Measurements from ENCODE around the gene DLG3.
A peak's percentile ranks its signal among the peaks of the same experiment; 100 is the strongest.
"Not testable (repeated sequence)": the region's sequence is repeated elsewhere in the genome, so short reads cannot be mapped to it uniquely, and the experiment has no call there.

The DLG3 gene

DNA sequence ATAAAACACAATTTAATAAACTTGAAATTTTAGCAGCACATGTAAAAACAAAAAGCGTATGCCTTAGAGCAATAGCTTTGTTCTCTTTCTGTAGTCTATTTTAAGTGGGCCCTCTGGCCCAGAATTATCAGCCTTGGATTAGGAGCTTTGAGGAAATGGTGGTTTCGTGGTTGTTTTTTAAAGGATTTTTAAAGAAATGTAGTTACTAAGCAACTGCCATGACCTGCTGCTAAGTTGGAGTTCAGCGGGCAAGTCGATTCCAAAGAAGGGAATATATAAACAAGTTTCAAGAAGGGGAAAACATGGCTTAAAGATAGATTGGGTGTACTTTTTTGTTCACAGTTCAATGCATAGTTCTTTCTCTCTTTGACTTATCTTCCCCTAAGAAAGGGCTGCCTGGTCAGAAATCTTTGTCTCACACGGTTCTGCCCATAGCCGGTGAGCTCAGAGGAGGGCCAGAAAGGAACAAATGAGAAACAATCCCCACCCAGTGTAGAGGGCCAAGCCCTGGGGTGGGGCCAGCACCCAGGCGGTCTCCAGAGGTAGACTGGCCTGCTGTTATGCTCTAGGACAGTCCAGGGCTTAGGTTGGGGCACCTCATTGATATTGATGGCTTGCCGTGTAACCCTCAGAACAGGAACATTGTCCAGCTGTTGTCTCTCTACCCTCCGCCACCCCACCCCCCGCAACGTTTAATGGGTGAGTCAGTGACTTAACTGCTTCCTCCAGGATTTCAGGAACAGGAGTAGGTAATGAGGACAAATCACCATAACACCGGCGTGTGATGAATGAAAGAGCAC is 32.5 kb downstream of the DLG3 start:
- DNase-seq (ENCODE audit: low spot score) = peak; percentile 84

DNA sequence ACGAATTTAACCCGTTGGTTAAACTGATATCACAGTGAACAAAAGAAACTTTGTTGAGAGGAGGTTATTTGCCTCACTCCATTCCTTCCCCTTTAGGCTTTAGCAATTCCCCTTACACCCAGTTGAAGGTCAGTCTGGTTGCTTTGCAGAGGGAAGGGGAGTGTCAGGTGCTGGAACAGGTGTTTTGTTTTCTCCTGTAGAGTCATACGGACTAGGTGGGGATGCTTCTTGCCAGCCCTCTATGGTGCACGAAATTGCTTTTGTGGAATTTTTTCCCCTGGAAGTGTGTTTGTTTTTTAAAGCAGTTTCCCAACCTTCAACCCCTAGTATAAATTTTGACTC is 33.1 kb downstream of the DLG3 start:
- DNase-seq (ENCODE audit: low spot score) = no peak

DNA sequence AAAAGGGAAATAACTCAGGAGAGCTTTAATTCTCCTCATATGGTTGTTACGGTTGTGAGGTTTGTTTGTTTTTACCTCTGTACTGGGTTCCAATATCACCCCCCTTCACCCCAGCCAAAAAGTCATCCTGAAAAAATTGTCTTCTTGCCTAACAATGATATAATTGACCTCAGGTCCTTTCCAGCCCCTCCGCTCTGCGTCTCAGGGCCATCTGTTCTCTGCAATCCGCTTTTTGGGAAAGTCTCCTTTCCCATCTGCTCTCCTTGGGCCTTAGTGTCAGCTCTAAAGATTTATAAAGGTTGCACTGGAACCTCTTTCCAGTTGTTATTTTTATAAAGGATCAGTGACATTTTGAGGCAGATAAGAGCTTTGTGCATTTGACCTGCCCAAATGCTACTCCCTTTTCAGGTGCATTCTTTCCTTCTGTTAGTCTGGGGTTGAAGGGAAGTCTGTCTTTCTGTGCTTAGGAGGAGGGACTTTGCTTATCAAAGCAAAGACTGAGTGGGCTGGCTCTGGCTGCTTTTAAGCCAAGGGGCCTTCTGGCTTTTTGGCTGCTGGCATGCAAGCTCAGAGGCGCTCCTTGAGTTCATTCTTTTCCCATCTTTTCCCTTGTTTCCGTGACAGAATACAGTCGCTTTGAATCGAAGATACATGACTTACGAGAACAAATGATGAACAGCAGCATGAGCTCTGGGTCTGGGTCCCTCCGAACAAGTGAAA is 34.1 kb downstream of the DLG3 start:
- DNase-seq (ENCODE audit: low spot score) = peak; percentile 6

DNA sequence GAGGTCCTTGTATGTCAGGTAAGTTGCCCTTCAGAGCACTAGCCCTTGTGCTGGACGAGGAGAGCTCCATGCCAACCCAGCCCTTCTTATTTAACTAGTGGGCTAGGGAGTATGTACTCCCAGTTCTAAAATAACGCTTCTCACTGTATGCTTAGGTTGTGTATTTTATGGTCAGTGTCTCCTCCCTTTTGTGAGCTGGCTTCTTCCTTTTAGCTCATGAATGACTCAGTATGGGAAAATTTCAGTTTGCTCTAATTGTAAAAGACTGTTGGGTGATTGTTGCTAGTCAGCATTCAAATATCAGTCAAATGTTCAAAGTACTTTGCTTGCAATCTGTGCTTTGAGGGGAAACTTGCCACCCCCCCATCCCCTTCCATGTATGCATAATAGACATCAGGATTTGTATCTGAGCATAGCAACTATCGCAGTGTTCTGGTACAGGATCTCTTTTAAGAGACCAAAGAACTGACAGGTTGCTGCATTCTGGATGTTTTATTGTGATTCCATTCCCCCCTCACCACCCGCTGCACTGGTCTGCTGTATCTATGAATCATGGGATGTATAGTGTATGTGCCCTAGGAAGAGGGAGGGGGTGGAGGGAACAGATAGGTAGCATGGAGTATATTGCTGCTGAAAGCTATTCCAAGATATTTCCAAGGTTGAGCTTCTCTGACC is 34.7 kb downstream of the DLG3 start:
- DNase-seq (ENCODE audit: low spot score) = peak; percentile 77

DNA sequence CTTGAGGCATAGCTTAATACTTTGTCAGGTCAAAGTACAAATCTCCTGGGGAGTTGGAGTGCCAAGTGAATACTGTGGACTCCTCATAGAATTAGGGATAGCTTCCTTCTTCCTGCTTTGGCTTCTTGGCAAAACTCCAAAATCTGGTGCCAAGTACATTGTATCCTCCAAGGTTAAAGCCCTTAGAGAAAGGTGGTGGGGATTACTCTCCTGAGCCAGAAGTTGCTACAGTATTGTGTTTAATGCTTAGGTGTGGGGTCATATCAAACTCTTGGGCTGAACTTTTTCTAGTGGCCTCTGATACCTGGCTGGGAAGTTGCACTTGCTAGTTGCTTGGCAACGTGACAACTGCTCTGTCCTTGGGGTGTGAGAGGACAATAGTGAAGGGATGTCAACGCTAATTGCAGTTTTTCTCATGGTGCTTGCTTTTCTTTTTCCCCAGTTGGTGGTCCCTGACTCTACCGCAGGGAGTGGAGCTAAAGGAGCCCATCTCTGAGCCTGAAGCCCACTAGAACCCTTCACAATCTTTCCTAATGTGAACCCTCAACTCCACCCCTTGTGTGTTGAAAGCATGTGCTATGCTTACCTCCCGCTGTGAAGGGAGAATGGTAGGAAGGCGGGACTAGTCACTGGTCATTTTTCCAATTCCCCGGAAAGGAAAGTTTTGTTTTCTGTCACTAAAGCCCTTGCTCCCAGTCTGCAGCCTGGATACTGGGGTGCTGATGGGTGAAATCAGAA is 35.5 kb downstream of the DLG3 start:
- DNase-seq (ENCODE audit: low spot score) = peak; percentile 64

DNA sequence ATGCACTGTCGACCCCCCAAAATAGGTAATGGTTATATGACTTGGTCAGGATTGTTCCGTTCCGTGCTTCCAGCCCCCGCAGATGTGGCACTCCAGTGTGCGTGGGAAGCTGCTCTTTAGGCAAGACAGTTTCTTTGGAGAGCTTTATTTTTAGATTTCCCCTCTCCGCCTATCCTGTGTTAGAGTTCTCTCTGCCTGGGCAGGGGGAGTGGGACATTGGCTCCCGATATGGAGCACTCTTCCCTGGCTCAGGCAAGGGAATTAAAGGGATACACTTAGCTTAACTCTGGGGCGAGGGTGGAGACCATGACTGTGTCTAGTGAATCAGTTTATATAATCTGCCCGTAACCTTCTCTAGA is 36.0 kb downstream of the DLG3 start:
- DNase-seq (ENCODE audit: low spot score) = no peak

DNA sequence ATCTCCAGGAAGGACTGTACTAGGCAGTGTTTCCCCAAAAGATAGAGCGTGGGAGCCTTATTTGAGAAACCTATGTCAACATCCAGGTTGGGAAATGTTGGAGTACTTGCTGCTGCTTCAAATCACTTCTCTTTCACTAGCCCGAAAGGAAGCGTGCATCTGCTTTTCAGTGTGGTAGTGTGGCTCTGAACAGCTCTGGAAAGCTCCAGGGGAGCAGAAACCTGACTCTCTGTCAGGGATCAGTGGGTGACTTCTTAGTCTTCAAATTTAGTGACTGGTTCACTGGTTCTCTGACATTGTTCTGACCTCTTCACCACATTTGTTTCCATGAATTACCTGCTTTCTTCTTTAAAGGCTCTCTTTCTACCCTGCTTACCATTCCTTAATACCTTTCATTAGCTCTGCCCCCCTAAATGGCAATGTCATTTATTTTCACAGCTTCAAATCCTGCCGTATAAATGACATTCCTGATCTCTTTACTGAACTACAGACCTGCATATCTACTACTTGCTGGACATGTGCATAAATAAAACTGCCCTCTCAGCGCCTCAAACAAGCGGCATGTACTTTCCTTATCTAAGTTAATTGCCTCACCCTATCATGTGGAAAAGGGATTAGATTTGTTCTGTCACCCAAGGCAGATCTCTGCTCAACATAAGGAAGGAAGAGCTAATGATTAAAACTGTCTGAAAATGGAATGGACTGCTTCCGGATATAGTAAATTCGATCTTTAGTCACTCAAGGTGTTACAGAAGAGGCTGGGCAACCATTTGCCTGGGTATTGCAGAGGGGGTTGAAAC is 37.0 kb downstream of the DLG3 start:
- DNase-seq (ENCODE audit: low spot score) = peak; percentile 50

DNA sequence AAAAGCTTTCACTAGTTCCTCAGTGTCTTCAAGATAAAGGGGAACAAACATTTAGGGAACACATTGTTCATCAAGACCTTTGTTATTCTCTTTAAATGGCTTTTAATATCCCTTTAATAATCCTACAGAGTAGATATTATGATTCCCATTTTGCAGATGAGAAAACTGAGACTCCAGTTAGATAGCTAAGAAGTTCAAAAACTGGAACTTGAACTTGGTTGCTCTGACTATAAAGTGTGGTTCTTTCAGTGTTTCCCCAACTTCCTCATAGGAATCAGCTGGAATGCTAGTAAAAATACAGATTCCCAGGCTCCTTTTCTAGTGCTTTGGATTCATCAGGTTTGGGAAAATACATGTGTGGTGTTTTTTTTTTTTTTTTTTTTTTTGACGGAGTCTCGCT is 37.7 kb downstream of the DLG3 start:
- DNase-seq (ENCODE audit: low spot score) = no peak

DNA sequence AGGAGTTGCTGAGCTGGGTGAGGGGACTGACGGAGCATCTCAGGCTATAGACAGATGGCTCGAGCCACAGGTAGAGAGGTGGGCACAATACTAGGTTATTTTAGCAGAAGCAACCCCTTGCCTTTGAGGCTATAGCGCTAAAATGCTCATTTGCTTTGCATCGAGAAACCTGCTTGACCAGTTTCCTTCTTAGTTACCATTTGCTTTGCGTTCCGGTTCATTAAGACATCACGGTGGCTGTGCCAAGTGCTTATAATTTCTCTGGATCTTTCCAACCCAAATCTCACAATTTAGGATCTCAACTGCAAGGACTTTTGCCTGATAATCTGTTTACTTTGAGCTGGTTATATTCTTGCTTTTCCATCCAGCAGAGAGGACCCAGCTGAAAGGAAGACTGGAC is 40.8 kb downstream of the DLG3 start:
- DNase-seq (ENCODE audit: low spot score) = no peak

DNA sequence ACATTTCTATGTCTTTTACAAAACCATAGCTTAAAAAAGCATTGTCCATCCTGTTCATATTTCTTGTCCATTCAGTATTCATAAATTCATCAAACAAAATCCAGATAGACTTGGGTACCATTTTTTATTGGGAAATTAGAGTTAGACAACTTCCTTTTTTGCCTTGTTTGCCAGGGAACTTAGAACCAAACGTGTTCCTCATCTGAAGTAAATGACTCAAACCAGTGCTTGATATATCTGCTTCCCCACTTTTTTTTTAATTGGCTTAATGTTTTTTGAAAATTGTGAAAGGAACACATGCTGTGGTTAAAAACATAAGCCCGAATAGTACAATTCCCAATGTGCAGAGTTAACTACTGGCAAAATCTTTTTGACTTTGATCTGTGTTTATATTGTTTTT is 44.2 kb downstream of the DLG3 start:
- DNase-seq (ENCODE audit: low spot score) = no peak

DNA sequence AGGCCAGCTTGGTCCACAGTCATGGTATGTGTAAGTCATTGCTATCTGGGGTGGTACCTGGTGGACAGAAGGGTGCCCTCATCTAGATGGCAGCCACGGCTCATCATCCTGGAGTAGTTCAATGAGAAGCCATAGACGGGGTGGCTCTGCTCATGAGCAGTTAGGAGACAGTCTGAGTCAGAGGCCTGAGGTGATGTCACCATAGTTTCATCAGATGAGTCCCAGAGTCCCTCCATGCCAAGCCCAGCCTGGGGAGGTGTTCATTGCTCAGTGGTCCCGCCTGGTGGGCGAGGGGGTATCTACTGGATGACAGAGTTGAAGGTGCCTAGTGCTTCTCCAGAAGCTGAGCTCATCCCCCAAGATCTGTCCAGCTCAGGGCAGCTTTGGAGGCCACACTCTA is 49.8 kb downstream of the DLG3 start:
- DNase-seq (ENCODE audit: low spot score) = peak; percentile 53

DNA sequence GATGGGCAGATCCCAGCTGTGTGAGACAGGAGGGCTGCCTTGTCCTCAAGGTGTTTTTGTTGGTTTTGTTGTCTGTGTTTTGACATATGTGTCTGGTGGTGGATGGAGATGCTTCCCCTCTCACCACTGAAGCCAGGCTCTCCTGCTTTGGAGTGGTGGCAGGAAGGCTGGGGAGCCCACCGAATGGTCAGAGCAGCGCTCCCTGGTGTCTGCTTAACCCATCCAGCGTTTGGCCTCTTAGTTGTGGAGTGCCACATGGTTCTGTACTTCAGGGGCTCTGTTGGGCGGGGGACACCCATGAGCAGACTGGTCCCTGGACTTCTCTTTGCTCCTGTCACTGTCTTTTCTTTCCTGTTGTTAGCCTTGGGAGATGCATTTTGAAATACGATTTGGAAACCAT is 51.9 kb downstream of the DLG3 start:
- no peak for DNase-seq (ENCODE audit: low spot score)

DNA sequence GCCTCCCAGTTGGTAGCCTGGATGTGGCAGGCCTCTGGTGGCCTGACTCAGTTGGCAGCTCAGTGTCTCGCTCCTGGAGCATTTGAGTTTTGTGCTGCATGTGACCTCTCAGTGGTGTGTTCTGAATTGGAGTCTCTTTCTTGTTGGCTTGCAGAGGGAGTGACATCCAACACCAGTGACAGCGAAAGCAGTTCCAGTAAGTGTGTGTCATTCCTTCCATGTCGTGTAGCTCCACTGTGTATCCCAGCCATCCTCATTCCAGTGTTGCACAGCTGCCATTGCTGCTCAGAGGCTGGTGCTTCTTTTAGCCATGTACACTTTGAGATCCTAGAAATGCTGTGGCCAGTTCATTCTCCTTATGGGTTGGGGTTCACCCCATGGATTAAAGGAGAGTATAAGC is 52.4 kb downstream of the DLG3 start:
- no peak for DNase-seq (ENCODE audit: low spot score)

DNA sequence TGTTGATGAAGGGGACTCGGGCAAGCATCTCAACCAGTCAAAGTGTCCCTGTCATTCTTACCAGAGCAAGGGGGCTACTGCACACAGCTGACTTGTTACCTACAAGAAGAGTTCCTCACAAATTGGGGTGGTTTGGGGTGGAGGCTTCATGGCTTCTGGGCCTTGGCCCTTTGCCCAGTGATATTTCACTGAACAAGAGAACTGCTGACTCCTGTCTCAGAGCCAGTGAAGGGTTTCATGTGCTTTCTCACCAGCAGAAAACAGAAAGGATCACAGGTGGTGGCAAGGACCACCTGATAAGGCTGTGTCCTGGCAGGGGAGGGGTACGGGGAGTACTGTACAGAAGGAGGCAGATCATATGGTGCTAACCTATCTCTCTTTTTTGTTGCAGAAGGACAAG is 53.5 kb downstream of the DLG3 start:
- no peak for DNase-seq (ENCODE audit: low spot score)

DNA sequence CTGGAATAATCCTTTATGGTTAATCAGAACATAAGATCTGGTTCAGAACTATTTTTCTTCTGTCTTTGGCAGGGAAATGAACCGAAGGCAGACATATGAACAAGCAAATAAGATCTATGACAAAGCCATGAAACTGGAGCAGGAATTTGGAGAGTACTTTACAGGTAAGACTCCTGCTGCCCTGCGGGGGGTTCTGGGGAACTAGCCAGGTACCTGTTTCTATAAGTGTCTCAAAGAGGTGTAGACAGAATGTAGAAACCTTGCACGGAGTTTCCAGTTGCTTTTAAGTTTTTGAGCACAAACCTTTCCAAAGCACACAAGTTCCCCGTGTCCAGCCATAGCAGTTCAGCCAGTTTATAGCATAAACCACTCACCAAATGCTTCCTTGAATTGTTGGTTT is 56.2 kb downstream of the DLG3 start:
- no peak for DNase-seq (ENCODE audit: low spot score)

DNA sequence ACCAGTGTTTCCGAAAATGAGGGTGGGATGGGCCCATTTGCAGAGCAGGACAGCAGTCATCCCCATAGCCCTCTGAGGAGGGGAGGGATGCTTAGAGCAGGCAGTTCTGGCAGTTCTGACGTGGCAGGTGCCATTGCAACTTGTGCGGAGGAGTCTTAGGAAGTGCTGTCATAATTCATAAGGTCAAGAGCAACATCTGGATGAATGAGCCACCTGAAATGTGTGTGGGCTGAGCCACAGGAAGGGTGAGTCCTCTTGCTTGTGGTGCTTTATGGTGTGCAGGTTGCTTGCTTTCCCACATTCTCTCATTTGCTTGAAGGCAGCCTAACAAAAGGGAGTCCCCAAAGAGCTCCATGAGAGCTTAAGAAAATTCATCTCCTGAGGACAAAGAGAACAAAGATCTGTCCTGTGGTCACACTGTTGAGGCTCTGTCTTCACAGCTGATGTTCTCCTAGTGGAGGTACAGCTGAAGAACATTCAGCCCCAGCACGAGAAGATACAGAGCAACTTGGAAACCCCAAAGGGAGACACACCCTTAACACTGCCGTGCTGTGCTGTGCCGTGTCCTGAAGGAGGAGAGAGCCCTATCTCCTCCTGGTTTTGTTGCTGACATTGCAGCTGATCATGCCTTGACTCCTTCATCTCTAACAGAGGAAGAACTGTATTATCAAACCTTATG is 60.3 kb downstream of the DLG3 start:
- DNase-seq (ENCODE audit: low spot score) = no peak

DNA sequence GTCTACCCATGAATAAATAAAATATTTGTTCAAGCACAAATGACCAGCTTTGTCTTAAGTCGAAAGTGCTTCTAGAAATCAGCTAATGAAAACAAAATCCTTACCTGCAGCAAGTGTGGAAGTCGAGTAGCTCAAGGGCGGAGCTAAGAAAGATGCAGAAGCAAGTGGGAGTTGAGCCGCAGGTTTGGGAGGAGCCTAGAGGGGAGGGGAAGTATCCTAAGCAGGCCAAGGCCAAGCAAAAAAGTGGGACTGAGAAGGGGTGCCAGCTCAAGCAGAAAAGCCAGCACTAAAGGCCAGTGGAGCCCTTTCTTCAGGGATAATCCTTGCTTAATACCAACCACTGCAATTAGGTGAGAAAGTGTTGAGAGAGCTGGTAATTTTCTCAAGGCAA is 60.8 kb downstream of the DLG3 start:
- DNase-seq (ENCODE audit: low spot score) = no peak

DNA sequence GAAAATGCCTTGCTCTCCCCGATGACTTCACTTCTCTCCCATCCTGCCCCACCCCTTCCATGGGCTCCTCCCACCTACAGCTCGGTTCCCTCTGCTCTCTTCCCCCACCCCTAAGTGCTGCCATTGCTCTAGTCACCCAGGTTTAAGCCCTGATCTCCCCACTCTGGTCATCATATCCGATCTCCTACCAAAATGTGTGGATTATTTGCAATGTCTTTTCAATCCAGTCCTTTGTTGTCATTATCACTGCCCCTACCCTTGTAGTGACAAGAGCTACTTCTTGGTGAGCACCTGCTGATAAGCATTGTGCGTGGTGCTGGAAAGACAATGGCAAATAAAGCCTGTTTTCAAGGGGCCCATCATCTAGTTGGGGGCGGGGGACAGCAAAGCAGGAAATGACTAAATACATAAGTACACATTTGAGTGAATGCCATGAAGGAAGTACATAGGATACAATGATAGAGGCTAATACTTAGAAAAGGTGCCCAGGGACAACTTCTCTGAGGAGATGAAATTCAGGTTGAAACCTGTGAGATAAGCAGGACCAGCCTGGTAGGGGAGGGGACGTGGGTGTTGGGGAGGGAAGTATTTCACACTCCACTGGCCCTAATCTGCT is 63.8 kb downstream of the DLG3 start:
- DNase-seq (ENCODE audit: low spot score) = peak; percentile 22

DNA sequence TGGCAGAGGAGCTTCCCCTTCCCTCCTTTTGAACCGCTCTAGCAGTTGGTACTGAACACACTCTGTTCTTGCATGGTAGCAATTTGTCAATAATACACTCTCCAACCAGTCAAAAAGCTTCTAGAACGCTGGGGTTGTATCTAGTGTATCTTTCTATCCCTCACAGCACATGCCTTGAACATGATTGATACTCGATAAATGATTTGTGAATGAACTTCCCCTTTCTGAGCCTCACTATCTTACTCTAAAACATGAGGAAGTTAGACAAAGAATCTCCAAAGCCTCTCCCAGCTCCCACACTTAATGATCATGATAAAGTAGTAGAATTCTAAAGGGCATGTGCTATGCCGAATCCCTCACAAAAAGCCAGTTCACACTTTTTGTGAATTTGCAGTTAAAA is 64.4 kb downstream of the DLG3 start:
- peak; percentile 26 for DNase-seq (ENCODE audit: low spot score)

DNA sequence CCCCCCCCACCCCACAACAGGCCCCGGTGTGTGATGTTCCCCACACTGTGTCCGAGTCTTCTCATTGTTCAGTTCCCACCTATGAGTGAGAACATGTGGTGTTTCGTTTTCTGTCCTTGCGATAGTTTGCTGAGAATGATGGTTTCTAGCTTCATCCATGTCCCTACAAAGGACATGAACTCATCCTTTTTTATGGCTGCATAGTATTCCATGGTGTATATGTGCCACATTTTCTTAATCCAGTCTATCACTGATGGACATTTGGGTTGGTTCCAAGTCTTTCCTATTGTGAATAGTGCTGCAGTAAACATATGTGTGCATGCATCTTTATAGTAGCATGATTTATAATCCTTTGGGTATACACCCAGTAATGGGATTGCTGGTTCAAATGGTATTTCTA is 70.6 kb downstream of the DLG3 start:
- not testable (repeated sequence) for DNase-seq (ENCODE audit: low spot score)

DNA sequence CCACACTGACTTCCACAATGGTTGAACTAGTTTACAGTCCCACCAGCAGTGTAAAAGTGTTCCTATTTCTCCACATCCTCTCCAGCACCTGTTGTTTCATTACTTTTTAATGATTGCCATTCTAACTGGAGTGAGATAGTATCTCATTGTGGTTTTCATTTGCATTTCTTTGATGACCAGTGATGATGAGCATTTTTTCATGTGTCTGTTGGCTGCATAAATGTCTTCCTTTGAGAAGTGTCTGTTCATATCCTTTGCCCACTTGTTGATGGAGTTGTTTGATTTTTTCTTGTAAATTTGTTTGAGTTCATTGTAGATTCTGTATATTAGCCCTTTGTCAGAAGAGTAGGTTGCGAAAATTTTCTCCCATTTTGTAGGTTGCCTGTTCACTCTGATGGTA is 71.1 kb downstream of the DLG3 start:
- not testable (repeated sequence) for DNase-seq (ENCODE audit: low spot score)
